Caki2 (cell line): ENCODE measurements around the gene BNIP1. TPM values are rescaled to one million over a fixed set of nuclear protein-coding genes. Genes with fewer than 3 reads are reported as not detected.

Experiments
- DNase-seq: peaks from one replicate; pipeline ENCODE4 v3.0.0-alpha.2; 2015; ENCODE audit warnings: low read depth
- in situ Hi-C: cut with HindIII; loops from 2 replicates; pipeline ENCODE4 v1.10.0; 2016; ENCODE audit warnings: low sequenced_read_pairs, low pct_unique_long_range_greater_than_20kb, mixed read lengths
- total RNA-seq: library from RNA; depleted of rRNA; stranded (reverse); fragments of >200 nt; shearing (Covaris generic); gene quantifications from 2 replicates; pipeline ENCODE4 v1.2.3, GENCODE V29; 2014; ENCODE audit warnings: low replicate concordance

BNIP1 gene
- total RNA-seq, 1 experiment from 2014 or later: 30.4 TPM

- DNase-seq: no peak
- in situ Hi-C loops: no loop called here
Observed at GRCh38 chr5:173159256-173159655, 14.9 kb downstream of the BNIP1 start.

GRCh38 chr5:173161148-173161547, 16.8 kb downstream of the BNIP1 start:
- no peak for DNase-seq
- in situ Hi-C loops: no loop called here

- no peak for DNase-seq
- in situ Hi-C loops: no loop called here
Observed at GRCh38 chr5:173163219-173163618, 18.9 kb downstream of the BNIP1 start.

GRCh38 chr5:173165177-173166016, 21.1 kb downstream of the BNIP1 start:
- DNase-seq: no peak
- in situ Hi-C loops: no loop called here

- in situ Hi-C loops: no loop called here
- no peak for DNase-seq
Observed at GRCh38 chr5:173172166-173172565, 27.8 kb downstream of the BNIP1 start.

GRCh38 chr5:173175523-173175922, 31.2 kb downstream of the BNIP1 start:
- in situ Hi-C loops: no loop called here
- no peak for DNase-seq

GRCh38 chr5:173178369-173178910, 34.1 kb downstream of the BNIP1 start:
- in situ Hi-C loops: no loop called here
- DNase-seq: no peak

GRCh38 chr5:173180331-173180730, 36.0 kb downstream of the BNIP1 start:
- in situ Hi-C loops: no loop called here
- DNase-seq: no peak

- in situ Hi-C loops: no loop called here
- no peak for DNase-seq
Observed at GRCh38 chr5:173187054-173187743, 42.9 kb downstream of the BNIP1 start.

GRCh38 chr5:173188280-173188679, 43.9 kb downstream of the BNIP1 start:
- DNase-seq: no peak
- in situ Hi-C loops: no loop called here

GRCh38 chr5:173191015-173191414, 46.7 kb downstream of the BNIP1 start:
- in situ Hi-C loops: no loop called here
- no peak for DNase-seq

GRCh38 chr5:173191561-173191960, 47.2 kb downstream of the BNIP1 start:
- no peak for DNase-seq
- in situ Hi-C loops: no loop called here

GRCh38 chr5:173192561-173192960, 48.2 kb downstream of the BNIP1 start:
- no peak for DNase-seq
- in situ Hi-C loops: no loop called here

GRCh38 chr5:173196133-173196952, 52.0 kb downstream of the BNIP1 start:
- no peak for DNase-seq
- in situ Hi-C loops: no loop called here

- in situ Hi-C loops: no loop called here
- DNase-seq: no peak
Observed at GRCh38 chr5:173197375-173197891, 53.1 kb downstream of the BNIP1 start.

- DNase-seq: no peak
- in situ Hi-C loops: no loop called here
Observed at GRCh38 chr5:173198049-173198448, 53.7 kb downstream of the BNIP1 start.

GRCh38 chr5:173200356-173200755, 56.0 kb downstream of the BNIP1 start:
- DNase-seq: no peak
- in situ Hi-C loops: no loop called here

- in situ Hi-C loops: no loop called here
Observed at GRCh38 chr5:173201636-173202265, 57.4 kb downstream of the BNIP1 start.

More at GRCh38 chr5:173201636-173202265, 57.4 kb downstream of the BNIP1 start:
- peak; percentile 59 for DNase-seq
